ENCODE results near the gene CD52.

DNA sequence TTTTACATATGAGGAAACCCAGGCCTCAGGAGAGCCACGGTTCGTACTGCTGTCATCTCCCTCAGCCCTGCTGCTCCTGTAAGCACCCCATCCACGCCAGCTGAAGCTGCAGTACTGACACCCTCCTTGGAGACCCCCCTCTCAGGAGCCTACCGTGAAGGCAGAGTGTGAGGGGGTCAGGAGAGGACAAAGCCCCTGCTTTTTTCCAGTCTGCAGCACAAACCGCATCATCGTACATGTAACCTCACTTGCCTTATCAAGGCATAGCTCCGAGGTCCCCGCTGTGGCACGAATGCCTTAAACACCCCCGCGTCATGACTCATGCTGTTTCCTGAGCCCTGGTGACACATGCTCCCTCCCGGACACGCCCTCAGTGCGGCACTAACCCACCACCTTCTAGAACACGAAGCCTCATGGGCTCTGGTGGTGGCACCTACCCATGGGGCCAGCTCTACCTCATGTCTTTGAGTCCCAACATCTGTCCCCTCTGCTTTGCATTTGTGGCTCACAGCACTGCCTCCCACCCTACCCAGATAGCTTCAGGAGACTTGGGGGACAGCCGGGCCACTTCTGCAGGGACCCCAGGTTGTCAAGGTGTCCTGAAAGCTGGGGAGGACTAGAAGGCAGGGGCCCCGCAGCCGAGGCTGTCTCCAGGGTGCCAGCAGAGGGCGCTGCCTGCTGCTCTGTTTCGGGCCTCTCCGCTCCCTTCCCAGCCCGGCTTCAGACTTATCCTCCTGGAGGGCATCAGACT, 33.0 kb upstream of the CD52 start:
- TF ChIP-seq, protein P1, sequence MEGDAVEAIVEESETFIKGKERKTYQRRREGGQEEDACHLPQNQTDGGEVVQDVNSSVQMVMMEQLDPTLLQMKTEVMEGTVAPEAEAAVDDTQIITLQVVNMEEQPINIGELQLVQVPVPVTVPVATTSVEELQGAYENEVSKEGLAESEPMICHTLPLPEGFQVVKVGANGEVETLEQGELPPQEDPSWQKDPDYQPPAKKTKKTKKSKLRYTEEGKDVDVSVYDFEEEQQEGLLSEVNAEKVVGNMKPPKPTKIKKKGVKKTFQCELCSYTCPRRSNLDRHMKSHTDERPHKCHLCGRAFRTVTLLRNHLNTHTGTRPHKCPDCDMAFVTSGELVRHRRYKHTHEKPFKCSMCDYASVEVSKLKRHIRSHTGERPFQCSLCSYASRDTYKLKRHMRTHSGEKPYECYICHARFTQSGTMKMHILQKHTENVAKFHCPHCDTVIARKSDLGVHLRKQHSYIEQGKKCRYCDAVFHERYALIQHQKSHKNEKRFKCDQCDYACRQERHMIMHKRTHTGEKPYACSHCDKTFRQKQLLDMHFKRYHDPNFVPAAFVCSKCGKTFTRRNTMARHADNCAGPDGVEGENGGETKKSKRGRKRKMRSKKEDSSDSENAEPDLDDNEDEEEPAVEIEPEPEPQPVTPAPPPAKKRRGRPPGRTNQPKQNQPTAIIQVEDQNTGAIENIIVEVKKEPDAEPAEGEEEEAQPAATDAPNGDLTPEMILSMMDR (IDR thresholded peaks at IDR 0.05), result peak; percentile 55 to 73 (median 68)
- TF ChIP-seq POLR2A (IDR thresholded peaks at IDR 0.05), result no peak

Measured in upper lobe of left lung (tissue), 4 donors.